SK-N-SH treated with all-trans-retinoic acid at 6 μM for 48 hours (cell line): ENCODE results near the gene MAGED2.

Experiments
- ARNTL ChIP-seq: fragments of 450-650 bp; formaldehyde crosslinking; IDR thresholded peaks from 2 replicates; pipeline ENCODE4 v1.5.0; 2020; ENCODE audit warnings: low read depth, mild to moderate bottlenecking, moderate library complexity, borderline replicate concordance
- BACH2 ChIP-seq: fragments of 250-450 bp; sonication (Bioruptor Pico); IDR thresholded peaks from 2 replicates; pipeline ENCODE4 v1.9.0; 2021; ENCODE audit warnings: mild to moderate bottlenecking, borderline replicate concordance
- CSDC2 ChIP-seq: fragments of 250-450 bp; sonication (Bioruptor Pico); IDR thresholded peaks from 2 replicates; pipeline ENCODE4 v1.5.0; 2020; ENCODE audit warnings: mild to moderate bottlenecking, moderate library complexity
- PATZ1 ChIP-seq: fragments of 250-450 bp; sonication (Bioruptor Pico); IDR thresholded peaks from 2 replicates; pipeline ENCODE4 v1.8.0; 2020; ENCODE audit warnings: mild to moderate bottlenecking, moderate library complexity, borderline replicate concordance
- ZFP3 ChIP-seq: fragments of 250-450 bp; sonication (Bioruptor Pico); IDR thresholded peaks from 2 replicates; pipeline ENCODE4 v1.5.0; 2020; ENCODE audit warnings: mild to moderate bottlenecking, moderate library complexity
- ZFP30 ChIP-seq: fragments of 450-650 bp; formaldehyde crosslinking; IDR thresholded peaks from 2 replicates; pipeline ENCODE4 v1.5.0; 2022; ENCODE audit warnings: mild to moderate bottlenecking, moderate library complexity
- ZNF70 ChIP-seq: fragments of 450-650 bp; formaldehyde crosslinking; IDR thresholded peaks from 2 replicates; pipeline ENCODE4 v1.5.0; 2020; ENCODE audit warnings: mild to moderate bottlenecking, moderate library complexity

DNA sequence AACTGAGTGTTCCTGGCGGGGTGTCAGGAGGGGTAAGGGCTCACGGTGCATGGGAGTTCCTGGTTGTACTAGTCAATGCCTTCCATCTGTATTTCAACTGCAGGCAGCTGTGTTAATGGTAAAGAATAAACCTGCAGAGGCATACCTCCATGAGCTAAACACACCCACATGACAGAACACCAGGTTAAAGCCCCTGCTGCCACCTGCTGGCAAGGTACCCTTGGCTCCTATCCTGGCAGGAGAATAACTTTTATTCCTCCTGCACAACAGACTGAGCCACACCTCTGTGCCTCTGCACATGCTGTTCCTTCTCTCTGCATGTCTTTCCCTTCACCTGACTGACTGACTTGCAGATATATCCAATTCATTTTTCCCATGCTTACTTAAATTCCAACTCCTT, 20.6 kb upstream of the MAGED2 start:
- TF ChIP-seq CSDC2 (no peak), ZFP30 (CRISPR knock-in tag) (no peak), ARNTL (CRISPR knock-in tag) (no peak), ZFP3 (no peak), ZNF70 (CRISPR knock-in tag) (no peak), BACH2 (CRISPR knock-in tag) (no peak), PATZ1 (CRISPR knock-in tag) (no peak)
